CD14-positive monocyte (primary cell): ENCODE results near the gene INTS15. TPM values are rescaled to one million over a fixed set of nuclear protein-coding genes. Genes with fewer than 3 reads are reported as not detected.

Experiments
- DNase-seq, 3 donors: peaks; one replicate each; pipeline ENCODE4 v3.0.0-alpha.2; 2011 to 2022
- H2AFZ ChIP-seq: 2 replicates; pipeline ENCODE4 v1.6.0; 2012; ENCODE audit warnings: mild to moderate bottlenecking, low read depth, low read length, inconsistent platforms; ENCODE audit not compliant: insufficient read depth, poor library complexity, severe bottlenecking
- H3K27ac ChIP-seq, 2 donors: 1 replicate in 1 of 2; 2 replicates in 1 of 2; pipeline ENCODE4 v1.5.1; 2012 to 2013; ENCODE audit warnings: low read length in 2 of 2, control low read depth in 1 of 2, inconsistent platforms in 1 of 2, low read depth in 1 of 2, mild to moderate bottlenecking in 1 of 2
- H3K27me3 ChIP-seq, 2 donors: one replicate each; pipeline versions ENCODE4 v1.6.0 to v1.6.1; 2011 to 2013; ENCODE audit warnings: low read length in 2 of 2; ENCODE audit not compliant: control insufficient read depth in 2 of 2, insufficient read depth in 2 of 2
- H3K36me3 ChIP-seq, 2 donors: replicated peaks in 1 of 2; 1 replicate in 1 of 2; 2 replicates in 1 of 2; pipeline versions ENCODE4 v1.5.1 to v1.6.1; 2012 to 2013; ENCODE audit warnings: low read length in 2 of 2, control low read depth in 1 of 2, inconsistent platforms in 1 of 2, mild to moderate bottlenecking in 1 of 2; ENCODE audit not compliant: insufficient read depth in 2 of 2, control insufficient read depth in 1 of 2
- H3K4me1 ChIP-seq, 2 donors: 1 replicate in 1 of 2; 2 replicates in 1 of 2; pipeline versions ENCODE4 v1.5.1 to v1.6.1; 2012 to 2013; ENCODE audit warnings: low read length in 2 of 2, control low read depth in 1 of 2, inconsistent platforms in 1 of 2, mild to moderate bottlenecking in 1 of 2, moderate library complexity in 1 of 2; ENCODE audit not compliant: insufficient read depth in 2 of 2, control insufficient read depth in 1 of 2
- H3K4me2 ChIP-seq: replicated peaks from 2 replicates; pipeline ENCODE3; 2012; ENCODE audit warnings: low read length, moderate library complexity, mild to moderate bottlenecking; ENCODE audit not compliant: poor library complexity, severe bottlenecking; ENCODE audit errors: extremely low read depth
- H3K4me3 ChIP-seq, 3 experiments: fragments of 200-600 bp in 1 of 3; sonication (generic) in 1 of 3; replicated peaks in 1 of 3; 1 replicate in 2 of 3; 2 replicates in 1 of 3; pipeline ENCODE4 v1.5.1; 2011 to 2013; ENCODE audit warnings: low read length in 3 of 3, mild to moderate bottlenecking in 3 of 3, control low read depth in 2 of 3, low read depth in 2 of 3, inconsistent platforms in 1 of 3, moderate library complexity in 1 of 3
- H3K79me2 ChIP-seq: 2 replicates; pipeline ENCODE4 v1.6.0; 2012; ENCODE audit warnings: mild to moderate bottlenecking, control low read depth, inconsistent platforms, low read length, moderate library complexity; ENCODE audit not compliant: insufficient read depth
- H3K9ac ChIP-seq: 2 replicates; pipeline ENCODE4 v1.6.0; 2017; ENCODE audit warnings: low read length, mild to moderate bottlenecking; ENCODE audit not compliant: insufficient read depth, poor library complexity, severe bottlenecking
- H3K9me3 ChIP-seq, 2 donors: replicated peaks in 1 of 2; 1 replicate in 1 of 2; 2 replicates in 1 of 2; pipeline versions ENCODE4 v1.5.1 to v1.6.1; 2012 to 2013; ENCODE audit warnings: low read length in 2 of 2, control low read depth in 1 of 2; ENCODE audit not compliant: control insufficient read depth in 1 of 2, insufficient read depth in 1 of 2
- H4K20me1 ChIP-seq: 2 replicates; pipeline ENCODE4 v1.6.0; 2012; ENCODE audit warnings: mild to moderate bottlenecking, low read length, control low read depth, moderate library complexity; ENCODE audit not compliant: insufficient read depth
- H3K27ac Mint-ChIP-seq, 7 donors: one replicate each; pipeline ENCODE4 v1.8.0; 2020; ENCODE audit warnings: mild to moderate bottlenecking in 7 of 7, mixed read lengths in 7 of 7, moderate library complexity in 6 of 7, inconsistent platforms in 2 of 7
- H3K27me3 Mint-ChIP-seq, 3 donors: one replicate each; pipeline ENCODE4 v1.8.0; 2021 to 2022; ENCODE audit warnings: low read depth in 3 of 3, mild to moderate bottlenecking in 3 of 3, mixed read lengths in 3 of 3, moderate library complexity in 3 of 3, inconsistent platforms in 1 of 3
- H3K36me3 Mint-ChIP-seq, 2 donors: one replicate each; pipeline ENCODE4 v1.8.0; 2020; ENCODE audit warnings: mixed read lengths in 2 of 2, inconsistent platforms in 1 of 2, mild to moderate bottlenecking in 1 of 2
- H3K4me1 Mint-ChIP-seq: one replicate; pipeline ENCODE4 v1.8.0; 2020; ENCODE audit warnings: mild to moderate bottlenecking, mixed read lengths
- H3K4me3 Mint-ChIP-seq, 2 donors: one replicate each; pipeline ENCODE4 v1.8.0; 2020; ENCODE audit warnings: mild to moderate bottlenecking in 2 of 2, mixed read lengths in 2 of 2, moderate library complexity in 1 of 2
- H3K9me3 Mint-ChIP-seq, 7 donors: one replicate each; pipeline ENCODE4 v1.8.0; 2020 to 2022; ENCODE audit warnings: mixed read lengths in 7 of 7, mild to moderate bottlenecking in 6 of 7, moderate library complexity in 6 of 7, inconsistent platforms in 2 of 7
- WGBS: methylation state at CpG from one replicate; pipeline ENCODE4 v1.1.5; 2013; ENCODE audit warnings: missing lambda C conversion rate; ENCODE audit not compliant: insufficient coverage; 5-methylcytosine and 5-hydroxymethylcytosine counted together
- intact Hi-C, 2 donors: fragments of 100-400 bp; cut with micrococcal nuclease; formaldehyde crosslinking; loops; one replicate each; pipeline versions ENCODE4 v1.15.0 to v1.15.1; 2023
- polyA plus RNA-seq, 3 donors: library from polyadenylated mRNA; depleted of rRNA in 1 of 3; unstranded in 2 of 3; stranded (reverse) in 1 of 3; fragments of 300-500 nt in 2 of 3; fragments of >200 nt in 1 of 3; fragmentation: Illumina TruSeq in 2 of 3; gene quantifications; 1 replicate in 2 of 3; 2 replicates in 1 of 3; pipeline ENCODE4 v1.2.3, GENCODE V29; 2012 to 2021
- TF ChIP-seq, protein P1 (sequence below): fragments of 200-600 bp; IDR thresholded peaks from one replicate; pipeline ENCODE4 v1.8.0; 2022; ENCODE audit warnings: antibody characterized with exemption, mild to moderate bottlenecking

Gene INTS15
- polyA plus RNA-seq, 3 donors = 16.9 to 32.7 (median 17.2) TPM

- H3K27me3 Mint-ChIP-seq = peaks cover 42 to 51% (median 49%) of the 10 kb centered on the region in 3 donors
- no peak overlapping the region for H3K27ac Mint-ChIP-seq
- no peak for DNase-seq
- H3K27ac ChIP-seq = no peak overlapping the region
- H3K36me3 ChIP-seq = no peaks in the 10 kb centered on the region
- peaks cover 15% of the 10 kb centered on the region for H3K4me1 Mint-ChIP-seq
- H3K9me3 ChIP-seq = peaks cover 5 to 16% of the 10 kb centered on the region in 2 donors
- peaks cover 13 to 23% of the 10 kb centered on the region in 2 donors for H3K4me1 ChIP-seq
- no peak overlapping the region for H3K4me3 ChIP-seq
- H3K27me3 ChIP-seq = peaks cover 15 to 45% of the 10 kb centered on the region in 2 donors
- H3K79me2 ChIP-seq = no peaks in the 10 kb centered on the region
- H3K36me3 Mint-ChIP-seq = peaks cover 0 to 1% of the 10 kb centered on the region in 2 donors
- WGBS = no CpG with 5 or more reads among the region's 4 CpGs
- no peak overlapping the region for H3K9ac ChIP-seq
- intact Hi-C loops = no loop called here
- peaks cover 8 to 34% (median 18%) of the 10 kb centered on the region in 7 donors for H3K9me3 Mint-ChIP-seq
- no peaks in the 10 kb centered on the region for H4K20me1 ChIP-seq
- no peak overlapping the region for H3K4me3 Mint-ChIP-seq
- no peak overlapping the region for H3K4me2 ChIP-seq
- no peak overlapping the region for H2AFZ ChIP-seq
- TF ChIP-seq, protein P1, sequence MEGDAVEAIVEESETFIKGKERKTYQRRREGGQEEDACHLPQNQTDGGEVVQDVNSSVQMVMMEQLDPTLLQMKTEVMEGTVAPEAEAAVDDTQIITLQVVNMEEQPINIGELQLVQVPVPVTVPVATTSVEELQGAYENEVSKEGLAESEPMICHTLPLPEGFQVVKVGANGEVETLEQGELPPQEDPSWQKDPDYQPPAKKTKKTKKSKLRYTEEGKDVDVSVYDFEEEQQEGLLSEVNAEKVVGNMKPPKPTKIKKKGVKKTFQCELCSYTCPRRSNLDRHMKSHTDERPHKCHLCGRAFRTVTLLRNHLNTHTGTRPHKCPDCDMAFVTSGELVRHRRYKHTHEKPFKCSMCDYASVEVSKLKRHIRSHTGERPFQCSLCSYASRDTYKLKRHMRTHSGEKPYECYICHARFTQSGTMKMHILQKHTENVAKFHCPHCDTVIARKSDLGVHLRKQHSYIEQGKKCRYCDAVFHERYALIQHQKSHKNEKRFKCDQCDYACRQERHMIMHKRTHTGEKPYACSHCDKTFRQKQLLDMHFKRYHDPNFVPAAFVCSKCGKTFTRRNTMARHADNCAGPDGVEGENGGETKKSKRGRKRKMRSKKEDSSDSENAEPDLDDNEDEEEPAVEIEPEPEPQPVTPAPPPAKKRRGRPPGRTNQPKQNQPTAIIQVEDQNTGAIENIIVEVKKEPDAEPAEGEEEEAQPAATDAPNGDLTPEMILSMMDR = no peak
Measured at GRCh38 chr7:6618621-6619020, 28.8 kb downstream of the INTS15 start.

- Histone ChIP-seq H3K4me2 (no peak overlapping the region), H3K27me3 (peaks cover 11 to 31% of the 10 kb centered on the region in 2 donors), H3K27ac (no peak overlapping the region), H3K36me3 (no peaks in the 10 kb centered on the region), H2AFZ (no peak overlapping the region), H3K4me1 (peaks cover 13 to 22% of the 10 kb centered on the region in 2 donors), H3K4me3 (no peak overlapping the region), H3K79me2 (no peaks in the 10 kb centered on the region), H3K9ac (no peak overlapping the region), H4K20me1 (no peaks in the 10 kb centered on the region), H3K9me3 (peaks cover 5 to 16% of the 10 kb centered on the region in 2 donors)
- WGBS = 100% methylated on average over 1 of the region's 3 CpGs
- Mint-ChIP-seq H3K27me3 (peaks cover 30 to 38% (median 36%) of the 10 kb centered on the region in 3 donors), H3K4me3 (no peak overlapping the region), H3K36me3 (peaks cover 0 to 1% of the 10 kb centered on the region in 2 donors), H3K9me3 (peaks cover 5 to 27% (median 17%) of the 10 kb centered on the region in 7 donors), H3K27ac (no peak overlapping the region), H3K4me1 (peaks cover 21% of the 10 kb centered on the region)
- DNase-seq = no peak
- TF ChIP-seq, protein P1 = no peak
- intact Hi-C loops = no loop called here
Measured at GRCh38 chr7:6619961-6620360, 30.1 kb downstream of the INTS15 start.
